ENCODE results near the gene UCP2. TPM values are rescaled to one million over a fixed set of nuclear protein-coding genes. Genes with fewer than 3 reads are reported as not detected.

Gene UCP2
- total RNA-seq, 4 donors from 2014 or later = 36.7 to 57.6 (median 39.6) TPM

GRCh38 chr11:74020539-74020938, 37.9 kb upstream of the UCP2 start:
- in situ Hi-C loops (cut with MboI; ENCODE audit: low pct_ligation_motif_present in 1 of 4, low pct_unique_long_range_greater_than_20kb in 1 of 4, low sequenced_read_pairs in 3 of 4) = no loop called here
- Histone ChIP-seq H3K27ac (peak overlapping the region; percentile 88 to 89 (median 88)), H3K9me3 (no peaks in the 10 kb centered on the region), H3K27me3 (no peaks in the 10 kb centered on the region), H3K4me3 (no peak overlapping the region), H3K4me1 (peaks cover 20 to 39% (median 28%) of the 10 kb centered on the region in 4 donors), H3K36me3 (no peaks in the 10 kb centered on the region)
- intact Hi-C loops (cut with DNase I; ENCODE audit: low total_unique reads) = loop anchor here (10.0 kb wide), 1 partner anchor 56 kb away; no protein-coding TSS in a partner anchor
- no peak for DNase-seq
- WGBS, 2 donors (ENCODE audit: low coverage in 1 of 2) = 60 to 73% methylated on average over 1 to 4 of the region's 4 CpGs
- TF ChIP-seq POLR2A (IDR thresholded peaks at IDR 0.05) (no peak), POLR2AphosphoS5 (IDR thresholded peaks at IDR 0.05) (no peak), CTCF (IDR thresholded peaks at IDR 0.05) (no peak), EP300 (IDR thresholded peaks at IDR 0.05; ENCODE audit: low read depth) (no peak)

GRCh38 chr11:74019860-74020259, 37.2 kb upstream of the UCP2 start:
- in situ Hi-C loops (cut with MboI; ENCODE audit: low pct_ligation_motif_present in 1 of 4, low pct_unique_long_range_greater_than_20kb in 1 of 4, low sequenced_read_pairs in 3 of 4) = no loop called here
- Histone ChIP-seq H3K9me3 (no peaks in the 10 kb centered on the region), H3K4me3 (no peak overlapping the region), H3K4me1 (peaks cover 20 to 38% (median 28%) of the 10 kb centered on the region in 4 donors), H3K27ac (peak overlapping the region; percentile 88 to 89 (median 88)), H3K27me3 (no peaks in the 10 kb centered on the region), H3K36me3 (no peaks in the 10 kb centered on the region)
- TF ChIP-seq EP300 (IDR thresholded peaks at IDR 0.05; ENCODE audit: low read depth) = no peak
- no peak for TF ChIP-seq POLR2AphosphoS5 (IDR thresholded peaks at IDR 0.05)
- TF ChIP-seq POLR2A (IDR thresholded peaks at IDR 0.05) = no peak
- TF ChIP-seq CTCF (IDR thresholded peaks at IDR 0.05) = no peak
- intact Hi-C loops (cut with DNase I; ENCODE audit: low total_unique reads) = loop anchor here (10.0 kb wide), 1 partner anchor 55 kb away; no protein-coding TSS in a partner anchor
- no peak for DNase-seq
- 75 to 79% methylated on average over 4 of the region's 4 CpGs for WGBS, 2 donors (ENCODE audit: low coverage in 1 of 2)

GRCh38 chr11:74019104-74019738, 36.6 kb upstream of the UCP2 start:
- WGBS, 2 donors (ENCODE audit: low coverage in 1 of 2) = 0 to 55% methylated on average over 1 to 4 of the region's 4 CpGs
- in situ Hi-C loops (cut with MboI; ENCODE audit: low pct_ligation_motif_present in 1 of 4, low pct_unique_long_range_greater_than_20kb in 1 of 4, low sequenced_read_pairs in 3 of 4) = no loop called here
- H3K27me3 ChIP-seq = no peaks in the 10 kb centered on the region
- no peaks in the 10 kb centered on the region for H3K36me3 ChIP-seq
- TF ChIP-seq POLR2AphosphoS5 (IDR thresholded peaks at IDR 0.05) (no peak), POLR2A (IDR thresholded peaks at IDR 0.05) (no peak), EP300 (IDR thresholded peaks at IDR 0.05; ENCODE audit: low read depth) (no peak), CTCF (IDR thresholded peaks at IDR 0.05) (no peak)
- no peak overlapping the region for H3K4me3 ChIP-seq
- H3K27ac ChIP-seq = peak overlapping the region; percentile 88 to 89 (median 88)
- intact Hi-C loops (cut with DNase I; ENCODE audit: low total_unique reads) = no loop called here
- no peak for DNase-seq
- H3K9me3 ChIP-seq = no peaks in the 10 kb centered on the region
- H3K4me1 ChIP-seq = peaks cover 20 to 33% (median 28%) of the 10 kb centered on the region in 4 donors

- H3K9me3 ChIP-seq = no peaks in the 10 kb centered on the region
- peak; percentile 93 for DNase-seq
- WGBS, 2 donors (ENCODE audit: low coverage in 1 of 2) = 45% methylated on average over 9 of the region's 9 CpGs; no CpG with 5 or more reads in 1 of the 2 donors
- H3K27ac ChIP-seq = peak overlapping the region; percentile 88 to 89 (median 88)
- peaks cover 20 to 33% (median 28%) of the 10 kb centered on the region in 4 donors for H3K4me1 ChIP-seq
- no peaks in the 10 kb centered on the region for H3K36me3 ChIP-seq
- no peak for TF ChIP-seq CTCF (IDR thresholded peaks at IDR 0.05)
- no peak for TF ChIP-seq EP300 (IDR thresholded peaks at IDR 0.05; ENCODE audit: low read depth)
- peak; percentile 31 to 75 (median 71) for TF ChIP-seq POLR2AphosphoS5 (IDR thresholded peaks at IDR 0.05)
- in situ Hi-C loops (cut with MboI; ENCODE audit: low pct_ligation_motif_present in 1 of 4, low pct_unique_long_range_greater_than_20kb in 1 of 4, low sequenced_read_pairs in 3 of 4) (no loop called here), intact Hi-C loops (cut with DNase I; ENCODE audit: low total_unique reads) (no loop called here)
- H3K4me3 ChIP-seq = no peak overlapping the region
- no peaks in the 10 kb centered on the region for H3K27me3 ChIP-seq
Observed at GRCh38 chr11:74018331-74019005, 35.8 kb upstream of the UCP2 start.

Measured in transverse colon (tissue), 4 donors.